ENCODE data around the gene GHR.

- TF ChIP-seq CTCF (conservative IDR thresholded peaks at IDR 0.05; ENCODE audit: low read depth, low read length) (no peak), EZH2 (IDR thresholded peaks at IDR 0.05; ENCODE audit: borderline replicate concordance, low read depth, low read length, poor library complexity, severe bottlenecking) (no peak)
Measured at GRCh38 chr5:42689391-42689790, 266.2 kb downstream of the GHR start.
